D721Med (cell line): Measurements from ENCODE around the gene KLRF2.
"Not testable (repeated sequence)": the region's sequence is repeated elsewhere in the genome, so short reads cannot be mapped to it uniquely, and the experiment has no call there.

Experiments used
- DNase-seq: peaks from one replicate; pipeline ENCODE4 v3.0.0; 2011; ENCODE audit warnings: low spot score; ENCODE audit not compliant: insufficient read length
- FAIRE-seq: peaks from 2 replicates; lab custom pipeline; 2011; peaks lifted over from hg19 to GRCh38; lab: Jason Lieb, UNC
- TF ChIP-seq, protein P1 (sequence below): IDR thresholded peaks from 2 replicates; pipeline ENCODE4 v1.5.1; 2012; ENCODE audit warnings: mild to moderate bottlenecking, control low read depth; ENCODE audit not compliant: insufficient read depth; ENCODE audit errors: missing control alignments

The KLRF2 gene

DNA sequence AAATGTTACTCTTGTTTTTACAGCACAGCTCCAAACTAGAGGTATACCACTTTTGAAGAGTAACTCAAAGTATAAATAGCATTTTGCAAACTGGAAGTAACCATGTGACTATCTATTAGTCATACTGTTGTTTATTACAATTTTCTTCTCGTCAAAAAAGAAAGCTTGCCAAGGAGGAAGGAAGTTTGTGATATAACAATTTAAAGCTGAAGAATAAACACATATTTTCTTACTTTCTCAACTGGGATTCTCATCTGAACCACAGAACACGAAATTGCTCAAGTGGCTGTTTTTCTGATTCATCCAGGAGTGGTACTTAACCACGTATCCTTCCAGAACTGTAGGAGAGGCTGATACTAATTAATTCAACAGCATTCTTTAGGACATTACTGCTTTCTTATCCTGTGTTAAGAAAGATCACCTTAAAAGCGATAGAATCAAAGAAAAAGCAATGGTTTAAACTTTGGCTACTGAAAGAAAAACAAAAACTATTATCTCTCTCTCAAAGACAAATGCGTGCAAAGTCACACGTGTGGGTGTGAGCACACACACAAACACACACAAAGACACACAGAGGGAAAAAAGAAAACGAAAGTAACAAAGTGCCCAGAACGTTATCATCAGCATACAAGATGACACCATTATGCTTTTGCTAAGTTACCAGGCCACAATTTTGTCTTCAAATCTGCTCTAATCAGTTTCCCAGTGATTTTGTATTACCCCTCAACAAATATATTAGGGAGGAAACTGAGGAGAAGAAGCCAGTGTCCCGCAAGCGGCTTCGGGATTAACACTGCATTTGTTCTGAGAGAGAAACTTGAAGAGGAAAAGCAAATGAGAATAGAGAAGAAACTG, 11.8 kb upstream of the KLRF2 start, which contains the start of gene CLEC2B:
Gene CLEC2B, minus strand, starts transcription at position 48 of the 855 bp plus-strand sequence.
- FAIRE-seq, result no peak
- no peak for DNase-seq
- TF ChIP-seq, protein P1, sequence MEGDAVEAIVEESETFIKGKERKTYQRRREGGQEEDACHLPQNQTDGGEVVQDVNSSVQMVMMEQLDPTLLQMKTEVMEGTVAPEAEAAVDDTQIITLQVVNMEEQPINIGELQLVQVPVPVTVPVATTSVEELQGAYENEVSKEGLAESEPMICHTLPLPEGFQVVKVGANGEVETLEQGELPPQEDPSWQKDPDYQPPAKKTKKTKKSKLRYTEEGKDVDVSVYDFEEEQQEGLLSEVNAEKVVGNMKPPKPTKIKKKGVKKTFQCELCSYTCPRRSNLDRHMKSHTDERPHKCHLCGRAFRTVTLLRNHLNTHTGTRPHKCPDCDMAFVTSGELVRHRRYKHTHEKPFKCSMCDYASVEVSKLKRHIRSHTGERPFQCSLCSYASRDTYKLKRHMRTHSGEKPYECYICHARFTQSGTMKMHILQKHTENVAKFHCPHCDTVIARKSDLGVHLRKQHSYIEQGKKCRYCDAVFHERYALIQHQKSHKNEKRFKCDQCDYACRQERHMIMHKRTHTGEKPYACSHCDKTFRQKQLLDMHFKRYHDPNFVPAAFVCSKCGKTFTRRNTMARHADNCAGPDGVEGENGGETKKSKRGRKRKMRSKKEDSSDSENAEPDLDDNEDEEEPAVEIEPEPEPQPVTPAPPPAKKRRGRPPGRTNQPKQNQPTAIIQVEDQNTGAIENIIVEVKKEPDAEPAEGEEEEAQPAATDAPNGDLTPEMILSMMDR, result no peak

DNA sequence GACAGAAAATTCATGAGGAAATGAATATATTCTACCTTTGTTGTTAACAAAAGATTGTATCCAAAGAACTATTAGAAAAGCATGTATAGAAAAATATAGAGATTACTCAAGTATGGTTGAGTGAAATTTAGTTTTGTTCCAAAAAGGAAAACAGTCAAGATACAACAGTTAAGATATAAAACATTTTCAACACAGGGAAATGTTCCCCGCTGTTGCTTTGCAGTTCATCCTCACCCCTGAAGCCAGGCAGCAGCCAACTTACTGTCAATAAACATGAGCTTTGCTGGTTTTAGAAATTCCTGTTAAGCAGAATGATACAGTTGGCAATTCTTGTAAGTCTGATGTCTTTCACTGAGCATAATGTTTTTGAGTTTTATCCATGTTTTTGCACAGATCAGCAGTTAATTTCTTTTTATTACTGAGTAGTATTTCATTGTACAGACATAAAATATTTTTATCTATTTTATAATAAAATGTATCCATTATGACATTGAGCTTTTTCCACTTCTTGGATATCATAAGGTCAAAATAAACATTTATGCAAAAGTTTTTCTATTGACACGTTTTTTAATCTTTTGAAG, 10.9 kb upstream of the KLRF2 start:
- DNase-seq (no peak), FAIRE-seq (no peak)
- TF ChIP-seq, protein P1, result no peak

DNA sequence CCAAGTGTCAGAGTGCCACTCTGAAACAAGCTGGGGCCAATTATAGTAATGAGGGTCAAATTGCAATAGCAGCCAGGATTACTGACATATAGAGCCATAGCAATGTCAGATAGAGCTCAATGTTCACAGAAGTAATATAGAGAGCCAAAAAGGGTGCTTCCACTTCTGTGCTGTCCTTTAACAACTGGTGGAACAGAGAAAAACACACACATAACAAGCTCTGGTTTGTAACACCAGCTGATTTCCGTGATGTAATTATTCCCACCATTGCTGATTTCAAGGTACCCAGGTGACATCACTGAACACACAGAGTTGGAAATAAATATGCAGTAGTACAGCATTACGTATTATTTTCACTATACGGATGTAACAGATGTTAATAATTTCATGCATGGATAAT, 9.1 kb upstream of the KLRF2 start:
- TF ChIP-seq, protein P1, result no peak
- FAIRE-seq, result no peak
- DNase-seq, result no peak

DNA sequence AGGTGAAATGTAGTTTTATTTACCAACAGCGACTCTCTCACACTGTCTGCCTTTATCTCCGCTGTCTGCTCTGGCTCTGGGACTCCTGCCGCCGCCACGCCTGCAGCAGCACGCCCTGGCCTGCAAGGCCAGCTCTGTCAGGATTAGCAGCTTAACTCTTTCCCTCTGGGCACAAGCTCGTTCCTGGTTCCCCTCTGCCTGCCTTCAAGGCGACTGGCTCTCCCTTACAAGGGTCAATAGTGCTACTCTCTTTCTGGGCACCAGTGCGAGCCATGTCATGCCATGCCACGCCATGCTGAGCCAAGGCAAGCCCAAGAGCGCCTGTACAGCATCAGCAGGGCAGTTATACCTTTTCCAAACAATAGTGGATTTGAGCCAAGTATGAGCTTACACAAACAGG, 8.5 kb upstream of the KLRF2 start:
- no peak for DNase-seq
- FAIRE-seq, result no peak
- TF ChIP-seq, protein P1, result no peak

DNA sequence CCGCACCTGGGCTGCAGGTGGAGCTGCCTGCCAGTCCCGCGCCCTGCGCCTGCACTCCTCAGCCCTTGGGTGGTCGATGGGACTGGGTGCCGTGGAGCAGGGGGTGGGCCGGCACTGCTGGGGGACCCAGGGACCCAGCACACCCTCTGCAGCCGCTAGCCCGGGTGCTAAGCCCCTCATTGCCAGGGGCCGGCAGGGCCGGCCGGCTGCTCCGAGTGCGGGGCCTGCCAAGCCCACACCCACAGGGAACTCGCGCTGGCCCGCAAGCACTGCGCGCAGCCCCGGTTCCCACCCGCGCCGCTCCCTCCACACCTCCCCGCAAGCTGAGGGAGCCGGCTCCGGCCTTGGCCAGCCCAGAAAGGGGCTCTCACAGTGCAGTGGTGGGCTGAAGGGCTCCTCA, 5.2 kb upstream of the KLRF2 start:
- not testable (repeated sequence) for FAIRE-seq

DNA sequence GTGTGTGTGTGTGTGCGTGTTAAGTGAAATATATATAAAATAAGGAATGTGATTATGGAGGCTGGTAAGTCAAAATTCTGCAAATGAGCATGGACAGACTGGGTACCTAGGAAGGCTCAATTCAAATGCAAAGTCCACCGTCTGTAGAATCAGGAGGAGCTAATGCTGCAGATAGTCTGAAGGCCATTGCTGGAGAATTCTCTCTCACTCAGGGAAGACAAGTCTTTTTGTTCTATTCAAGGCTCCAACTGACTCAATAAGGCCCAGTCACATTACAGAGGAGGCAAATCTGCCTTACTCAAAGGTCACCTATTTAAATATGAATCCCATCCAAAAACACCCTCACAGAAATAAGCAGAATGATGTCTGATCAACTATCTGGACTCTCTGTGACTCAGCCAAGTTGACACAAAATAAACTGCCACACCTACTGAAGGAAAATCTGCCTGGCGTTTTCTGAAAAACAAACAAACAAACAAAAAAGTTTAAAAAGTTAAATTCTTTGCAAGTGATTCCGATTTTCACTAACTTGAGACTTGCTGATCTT, 684 bp upstream of the KLRF2 start:
- TF ChIP-seq, protein P1, result no peak
- DNase-seq (no peak), FAIRE-seq (no peak)

More for the DNA sequence above, 5.2 kb upstream of the KLRF2 start:
- not testable (repeated sequence) for DNase-seq

DNA sequence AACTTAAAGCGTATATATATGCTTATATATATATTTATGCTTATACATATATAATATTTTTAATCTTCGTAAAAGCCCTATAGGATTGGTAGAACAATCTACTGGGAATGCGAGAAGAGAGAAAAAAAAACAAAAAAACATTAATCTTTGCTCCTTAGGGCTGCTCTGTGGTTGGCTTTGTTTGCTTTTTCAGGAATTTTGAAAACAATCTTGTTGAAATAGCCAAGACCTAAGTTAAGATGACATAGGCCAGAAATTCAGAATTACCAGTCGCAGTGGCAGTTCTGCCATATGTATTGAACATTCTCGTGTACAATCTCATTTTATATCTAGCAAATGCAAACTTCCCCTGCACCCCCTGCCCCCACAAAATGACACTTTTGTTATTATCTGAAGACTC, 699 bp downstream of the KLRF2 start:
- DNase-seq, result no peak
- TF ChIP-seq, protein P1, result no peak
- no peak for FAIRE-seq
